Spinal cord (tissue), 10 donors: Measurements from ENCODE around the gene LMBR1. TPM values are rescaled to one million over a fixed set of nuclear protein-coding genes. Genes with fewer than 3 reads are reported as not detected.

Experiments used
- DNase-seq, 6 donors: peaks; one replicate each; pipeline versions ENCODE4 v3.0.0 to v3.0.0-alpha.2; 2013 to 2015; ENCODE audit warnings: low spot score in 6 of 6, low read depth in 4 of 6
- H3K27ac ChIP-seq: one replicate; pipeline ENCODE4 v1.5.1; 2013; ENCODE audit warnings: low read depth, low read length, control low read depth
- H3K27me3 ChIP-seq: one replicate; pipeline ENCODE4 v1.6.1; 2013; ENCODE audit warnings: low read length; ENCODE audit not compliant: control insufficient read depth, insufficient read depth
- H3K36me3 ChIP-seq: one replicate; pipeline ENCODE4 v1.6.1; 2013; ENCODE audit warnings: low read length; ENCODE audit not compliant: control insufficient read depth, insufficient read depth
- H3K4me1 ChIP-seq: one replicate; pipeline ENCODE4 v1.6.1; 2013; ENCODE audit warnings: low read length; ENCODE audit not compliant: control insufficient read depth, insufficient read depth
- H3K4me3 ChIP-seq: one replicate; pipeline ENCODE4 v1.5.1; 2013; ENCODE audit warnings: low read depth, low read length, control low read depth
- H3K9me3 ChIP-seq: one replicate; pipeline ENCODE4 v1.6.1; 2013; ENCODE audit warnings: low read length; ENCODE audit not compliant: control insufficient read depth, insufficient read depth
- WGBS: methylation state at CpG from one replicate; pipeline ENCODE4 v1.1.5; 2013; ENCODE audit warnings: missing lambda C conversion rate; ENCODE audit not compliant: insufficient coverage; 5-methylcytosine and 5-hydroxymethylcytosine counted together
- polyA plus RNA-seq, 2 donors: library from polyadenylated mRNA; unstranded; fragments of 120-200 nt; gene quantifications; one replicate each; pipeline ENCODE4 v1.2.1, GENCODE V29; 2013; ENCODE audit not compliant: insufficient read length in 2 of 2
- total RNA-seq, 2 donors: library from RNA; depleted of rRNA in 1 of 2; stranded (reverse); fragments of 120-200 nt in 1 of 2; fragments of >200 nt in 1 of 2; gene quantifications; one replicate each; pipeline versions ENCODE4 v1.2.3 to v1.2.4, GENCODE V29; 2013 to 2014
- donor health status: healthy.

The LMBR1 gene
- total and polyA plus RNA-seq, 4 donors = 54.9 to 164 (median 64.1) TPM

DNA sequence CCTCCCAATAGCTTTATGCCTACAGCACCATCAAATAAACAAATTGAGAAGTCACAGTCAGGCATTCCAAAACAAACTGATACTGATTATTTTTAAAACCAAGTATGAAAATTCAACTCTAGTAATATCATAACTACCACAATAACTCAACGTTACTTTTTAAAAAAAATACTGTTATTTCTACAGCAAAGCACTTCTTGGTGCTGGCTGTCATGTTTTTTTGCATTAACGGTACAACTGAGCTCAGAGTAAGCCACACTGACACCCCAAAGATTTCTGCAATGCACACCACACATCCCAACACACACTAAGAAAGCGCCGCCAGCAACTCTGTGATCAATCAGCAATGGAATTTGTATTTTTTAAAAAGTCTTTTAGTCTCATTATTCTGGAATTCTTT is 138.8 kb downstream of the LMBR1 start:
- H3K9me3 ChIP-seq = no peaks in the 10 kb centered on the region
- H3K4me3 ChIP-seq = no peak overlapping the region
- 79% methylated on average over 2 of the region's 4 CpGs for WGBS
- no peaks in the 10 kb centered on the region for H3K4me1 ChIP-seq
- H3K27ac ChIP-seq = no peak overlapping the region
- no peaks in the 10 kb centered on the region for H3K27me3 ChIP-seq
- no peak for DNase-seq
- peaks cover 8% of the 10 kb centered on the region for H3K36me3 ChIP-seq

DNA sequence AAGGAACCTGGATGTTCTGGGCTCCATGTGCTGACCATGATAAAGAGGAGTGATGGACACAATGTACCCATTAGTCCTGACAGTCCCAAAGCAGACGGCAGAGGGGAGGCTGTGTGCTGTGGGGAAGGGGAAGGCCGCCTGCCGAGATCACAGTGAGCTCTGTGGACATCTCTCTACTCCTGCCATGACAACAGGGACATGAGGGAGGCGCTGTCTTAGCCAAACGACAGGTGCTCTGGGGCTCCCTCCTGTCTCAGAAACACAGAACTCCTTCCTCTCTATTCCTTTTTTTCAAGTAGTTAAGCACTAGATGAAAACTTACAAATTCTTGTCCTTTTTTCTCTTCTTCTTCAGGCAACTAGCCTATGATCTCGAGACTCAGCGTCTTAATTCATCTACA is 139.4 kb downstream of the LMBR1 start:
- WGBS = 63% methylated on average over 5 of the region's 7 CpGs
- H3K27ac ChIP-seq = no peak overlapping the region
- no peak overlapping the region for H3K4me3 ChIP-seq

DNA sequence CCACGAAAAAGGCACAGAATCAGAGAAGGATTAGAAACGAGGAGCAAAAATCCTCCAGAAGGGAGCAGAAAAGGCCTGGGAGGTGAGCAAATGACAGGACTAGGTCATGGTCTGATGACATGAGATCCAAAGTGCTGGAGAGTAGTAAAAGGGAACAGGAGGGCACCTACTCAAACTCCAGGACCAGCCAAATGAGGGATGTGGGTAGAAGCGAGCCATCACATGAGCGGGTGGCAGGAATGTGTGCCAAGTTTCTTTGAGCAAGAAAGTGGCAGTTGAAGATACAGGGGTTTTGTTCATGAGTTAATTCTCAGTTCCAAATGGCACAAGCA is 139.8 kb downstream of the LMBR1 start:
- Histone ChIP-seq H3K36me3 (peaks cover 8% of the 10 kb centered on the region), H3K27ac (no peak overlapping the region)
- 82% methylated on average over 4 of the region's 4 CpGs for WGBS

More for the DNA sequence above, 139.4 kb downstream of the LMBR1 start:
- H3K4me1 ChIP-seq = no peaks in the 10 kb centered on the region
- no peaks in the 10 kb centered on the region for H3K9me3 ChIP-seq
- peaks cover 8% of the 10 kb centered on the region for H3K36me3 ChIP-seq
- no peaks in the 10 kb centered on the region for H3K27me3 ChIP-seq
- DNase-seq = no peak

DNA sequence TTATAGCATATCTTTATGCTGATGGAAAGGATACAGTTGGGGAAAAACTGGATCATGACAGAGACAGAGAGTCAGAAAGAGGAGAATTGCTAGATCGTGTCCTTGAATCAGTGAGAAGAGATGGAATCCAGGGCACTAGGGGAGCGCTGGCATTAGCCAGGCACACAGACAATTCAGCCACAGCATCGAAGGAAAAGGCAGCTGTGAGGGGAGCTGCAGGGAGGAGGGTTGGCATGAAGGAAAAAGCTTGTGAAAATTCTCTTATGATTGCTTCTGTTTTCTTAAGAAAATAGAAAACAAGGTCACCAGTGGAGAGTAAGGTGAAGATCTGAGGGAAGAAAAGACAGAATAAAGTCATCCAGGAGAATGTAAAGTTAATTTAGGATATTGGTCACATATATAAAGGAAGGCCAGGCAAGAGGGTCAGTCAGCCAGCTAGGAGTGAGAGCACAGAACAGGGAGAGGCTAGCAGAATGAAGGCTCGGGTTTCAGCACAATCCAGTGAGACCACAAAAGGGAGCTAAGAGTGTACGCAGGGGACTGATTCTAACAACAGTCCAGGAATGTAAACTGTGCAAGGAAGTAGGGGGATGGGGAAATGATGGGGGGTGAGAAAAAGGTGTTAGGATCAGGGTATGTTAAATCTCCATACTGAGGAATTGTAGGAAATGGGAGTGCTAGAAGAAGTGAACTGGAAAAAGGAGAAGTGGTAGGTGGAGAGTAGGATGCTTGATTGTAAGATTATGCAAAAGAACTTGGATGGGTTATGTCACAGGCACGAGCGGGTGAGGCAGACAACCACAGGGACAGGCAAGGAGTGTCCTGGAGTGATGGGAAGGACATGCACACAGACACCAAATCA is 140.4 kb downstream of the LMBR1 start:
- WGBS = 63% methylated on average over 6 of the region's 7 CpGs
- no peaks in the 10 kb centered on the region for H3K4me1 ChIP-seq
- no peak overlapping the region for H3K4me3 ChIP-seq
- peaks cover 8% of the 10 kb centered on the region for H3K36me3 ChIP-seq
- no peak for DNase-seq
- no peaks in the 10 kb centered on the region for H3K27me3 ChIP-seq
- H3K9me3 ChIP-seq = no peaks in the 10 kb centered on the region
- H3K27ac ChIP-seq = no peak overlapping the region

More for the DNA sequence above, 139.8 kb downstream of the LMBR1 start:
- no peak overlapping the region for H3K4me3 ChIP-seq
- DNase-seq = no peak
- no peaks in the 10 kb centered on the region for H3K9me3 ChIP-seq
- no peaks in the 10 kb centered on the region for H3K4me1 ChIP-seq
- no peaks in the 10 kb centered on the region for H3K27me3 ChIP-seq

DNA sequence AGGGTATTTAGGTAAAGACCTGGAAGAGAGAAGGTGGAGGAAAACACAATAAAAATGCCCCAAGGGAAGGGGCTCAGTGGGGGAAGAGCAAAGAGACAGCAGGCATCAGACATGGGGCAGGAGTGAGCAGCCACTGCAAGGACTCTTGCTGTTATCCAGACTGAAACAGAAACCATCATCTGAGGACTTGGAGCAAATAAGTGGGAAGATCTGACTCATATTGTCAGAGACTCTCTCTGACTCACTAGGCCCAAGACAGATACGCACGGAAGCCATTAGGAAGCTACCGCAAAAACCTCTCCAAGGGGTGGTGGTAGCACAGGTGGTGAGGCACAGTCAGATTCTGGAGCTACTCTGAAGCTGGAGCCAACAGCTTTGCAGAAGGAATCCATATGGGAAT is 141.7 kb downstream of the LMBR1 start:
- H3K9me3 ChIP-seq = no peaks in the 10 kb centered on the region
- H3K27me3 ChIP-seq = no peaks in the 10 kb centered on the region
- peaks cover 5% of the 10 kb centered on the region for H3K36me3 ChIP-seq
- no peak for DNase-seq
- no peak overlapping the region for H3K27ac ChIP-seq
- H3K4me3 ChIP-seq = no peak overlapping the region
- WGBS = 90% methylated on average over 2 of the region's 3 CpGs
- H3K4me1 ChIP-seq = no peaks in the 10 kb centered on the region

DNA sequence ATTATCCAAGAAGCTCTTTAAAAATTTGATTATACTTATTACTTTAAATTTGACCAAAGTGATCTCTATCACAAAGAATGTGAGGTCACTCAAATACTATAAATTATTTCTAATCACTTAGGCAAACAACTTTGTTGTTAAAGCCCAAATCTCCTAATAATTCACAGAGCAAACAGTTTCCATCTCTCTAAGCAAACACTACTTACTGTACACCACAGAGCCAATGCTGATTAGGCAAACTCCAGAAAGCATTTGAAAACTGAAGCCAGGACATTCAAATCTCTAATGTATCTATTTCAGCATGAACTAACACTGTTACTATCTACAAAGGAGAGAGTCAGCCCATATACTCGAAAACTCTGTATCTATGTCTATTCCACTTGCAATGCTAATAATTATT is 145.3 kb downstream of the LMBR1 start:
- H3K4me1 ChIP-seq = no peaks in the 10 kb centered on the region
- WGBS = no CpG with 5 or more reads among the region's 1 CpG
- no peak overlapping the region for H3K27ac ChIP-seq
- no peaks in the 10 kb centered on the region for H3K36me3 ChIP-seq
- H3K9me3 ChIP-seq = no peaks in the 10 kb centered on the region
- H3K27me3 ChIP-seq = no peaks in the 10 kb centered on the region
- H3K4me3 ChIP-seq = no peak overlapping the region
- DNase-seq = no peak

DNA sequence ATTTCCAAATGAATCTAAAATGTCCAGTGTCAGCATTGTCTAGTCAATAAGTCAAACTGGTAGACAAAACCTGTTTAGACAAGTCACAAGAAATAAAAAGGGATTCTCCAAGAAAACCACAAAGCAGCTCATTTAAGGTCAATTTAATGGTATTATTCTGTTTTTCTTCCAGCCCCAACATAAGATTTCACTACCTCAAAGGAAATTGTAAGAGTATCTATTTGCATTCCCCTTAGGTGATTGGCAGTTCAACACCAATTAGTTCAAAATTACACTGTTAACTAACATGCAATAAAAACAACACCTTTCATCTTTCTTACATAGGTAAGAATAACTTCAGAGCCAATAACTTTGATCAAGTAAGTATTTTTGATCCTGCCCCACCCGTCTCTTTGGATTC is 146.1 kb downstream of the LMBR1 start:
- no peak overlapping the region for H3K4me3 ChIP-seq
- no peaks in the 10 kb centered on the region for H3K27me3 ChIP-seq
- H3K9me3 ChIP-seq = no peaks in the 10 kb centered on the region
- DNase-seq = no peak
- no CpG with 5 or more reads among the region's 1 CpG for WGBS
- no peaks in the 10 kb centered on the region for H3K4me1 ChIP-seq
- H3K36me3 ChIP-seq = no peaks in the 10 kb centered on the region
- H3K27ac ChIP-seq = no peak overlapping the region

DNA sequence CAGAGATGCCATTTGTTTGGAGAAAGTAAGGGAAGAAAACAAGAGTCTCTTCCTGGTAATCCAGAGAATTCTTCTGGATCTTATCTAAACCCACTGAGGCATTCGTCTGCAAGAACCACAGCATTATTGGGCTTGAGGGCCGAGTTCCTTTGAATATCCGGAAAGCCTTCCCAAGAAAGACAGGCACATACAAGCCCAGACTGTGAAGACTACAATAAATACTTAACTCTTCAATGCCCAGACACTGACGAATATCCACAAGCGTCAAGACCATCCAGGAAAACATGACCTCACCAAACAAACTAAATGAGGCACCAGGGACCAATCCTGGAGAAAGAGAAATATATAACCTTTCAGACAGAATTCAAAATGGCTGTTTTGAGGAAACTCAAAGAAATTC is 153.4 kb downstream of the LMBR1 start:
- Histone ChIP-seq H3K36me3 (no peaks in the 10 kb centered on the region), H3K9me3 (no peaks in the 10 kb centered on the region), H3K4me3 (no peak overlapping the region), H3K4me1 (no peaks in the 10 kb centered on the region), H3K27ac (no peak overlapping the region), H3K27me3 (no peaks in the 10 kb centered on the region)
- DNase-seq = no peak
- WGBS = 79% methylated on average over 3 of the region's 5 CpGs

DNA sequence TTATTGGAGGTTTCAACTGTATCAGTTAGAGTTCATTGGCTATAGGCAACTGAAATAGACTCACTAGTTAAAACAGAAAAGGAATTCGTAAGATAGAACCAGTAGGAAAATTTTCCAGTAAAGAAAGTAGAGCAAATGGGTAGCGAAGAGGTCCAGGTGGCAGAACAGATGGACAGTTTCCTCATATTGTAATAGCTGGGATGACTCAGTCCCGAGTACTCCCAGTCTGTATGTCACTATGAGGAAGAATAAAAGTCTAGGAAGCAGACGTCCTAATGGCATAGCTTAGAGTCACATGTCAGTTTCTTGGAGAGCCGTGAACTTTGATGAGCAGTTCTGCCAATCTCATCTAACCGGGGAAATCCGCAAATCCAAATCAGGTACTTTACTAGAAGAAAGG is 157.1 kb downstream of the LMBR1 start:
- H3K36me3 ChIP-seq = no peaks in the 10 kb centered on the region
- no peaks in the 10 kb centered on the region for H3K4me1 ChIP-seq
- H3K27ac ChIP-seq = no peak overlapping the region
- H3K27me3 ChIP-seq = no peaks in the 10 kb centered on the region
- H3K4me3 ChIP-seq = no peak overlapping the region
- peaks cover 2% of the 10 kb centered on the region for H3K9me3 ChIP-seq
- 93% methylated on average over 3 of the region's 7 CpGs for WGBS
- peak in 1 of 6 donors; percentile 8 for DNase-seq

DNA sequence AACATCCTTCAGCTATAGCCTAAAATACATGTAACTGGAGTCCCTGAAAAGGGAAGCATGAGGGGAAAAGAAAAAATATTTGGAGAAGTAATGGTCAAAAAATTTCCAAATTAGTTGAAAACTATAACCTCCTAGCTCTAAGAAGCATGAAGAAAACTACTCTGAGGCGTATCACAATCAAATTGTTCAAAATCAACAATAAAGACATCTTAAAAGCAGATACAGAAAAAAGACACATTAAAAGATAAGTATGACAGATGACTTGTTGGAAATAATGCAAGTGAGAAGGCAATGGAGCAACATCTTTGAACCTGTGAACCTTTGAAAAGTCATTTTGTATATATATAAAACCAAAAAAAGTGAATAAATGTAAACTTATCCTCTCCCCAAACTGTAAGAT is 159.3 kb downstream of the LMBR1 start:
- no CpG with 5 or more reads among the region's 1 CpG for WGBS
- no peaks in the 10 kb centered on the region for H3K27me3 ChIP-seq
- H3K9me3 ChIP-seq = peaks cover 2% of the 10 kb centered on the region
- no peak overlapping the region for H3K4me3 ChIP-seq
- no peaks in the 10 kb centered on the region for H3K4me1 ChIP-seq
- no peaks in the 10 kb centered on the region for H3K36me3 ChIP-seq
- no peak for DNase-seq
- H3K27ac ChIP-seq = no peak overlapping the region
